Hematopoietic multipotent progenitor cell treated with erythropoietin and hydrocortisone succinate and interleukin-3 and kit ligand, for 6 days (in vitro differentiated cells): Measurements from ENCODE around the gene MGST2.

ENCODE experiments used
- DNase-seq: peaks from one replicate; pipeline ENCODE4 v3.0.0-alpha.2; 2015

Gene MGST2

GRCh38 chr4:139645458-139645857 lies 20.2 kb upstream of the MGST2 start:
- DNase-seq = no peak

GRCh38 chr4:139647184-139647583 lies 18.4 kb upstream of the MGST2 start:
- DNase-seq = no peak

GRCh38 chr4:139647952-139648351 lies 17.7 kb upstream of the MGST2 start:
- no peak for DNase-seq

- DNase-seq = peak; percentile 89
These were observed 14.1 kb upstream of the MGST2 start for GRCh38 chr4:139651282-139652194.

- no peak for DNase-seq
These were observed 11.1 kb upstream of the MGST2 start for GRCh38 chr4:139654516-139654915.

GRCh38 chr4:139655116-139655515 lies 10.5 kb upstream of the MGST2 start:
- DNase-seq = peak; percentile 63

- peak; percentile 94 for DNase-seq
These were observed 8.8 kb upstream of the MGST2 start for GRCh38 chr4:139656614-139657486.

GRCh38 chr4:139658185-139658584 lies 7.4 kb upstream of the MGST2 start:
- DNase-seq = no peak

GRCh38 chr4:139658586-139659382 lies 6.8 kb upstream of the MGST2 start:
- no peak for DNase-seq

- DNase-seq = no peak
These were observed 5.7 kb upstream of the MGST2 start for GRCh38 chr4:139659735-139660424.

GRCh38 chr4:139660568-139661043 lies 5.0 kb upstream of the MGST2 start:
- peak; percentile 41 for DNase-seq

GRCh38 chr4:139663561-139664138 lies 2.0 kb upstream of the MGST2 start:
- DNase-seq = no peak

GRCh38 chr4:139664442-139664841 lies 1.2 kb upstream of the MGST2 start:
- no peak for DNase-seq

- DNase-seq = no peak
These were observed 435 bp upstream of the MGST2 start for GRCh38 chr4:139665079-139665689.

- peak; percentile 77 for DNase-seq
These were observed 1.2 kb downstream of the MGST2 start for GRCh38 chr4:139666735-139667281.

- DNase-seq = peak; percentile 63
These were observed 2.4 kb downstream of the MGST2 start for GRCh38 chr4:139668036-139668435.

GRCh38 chr4:139668658-139669201 lies 3.1 kb downstream of the MGST2 start:
- peak; percentile 75 for DNase-seq

- DNase-seq = no peak
These were observed 3.7 kb downstream of the MGST2 start for GRCh38 chr4:139669335-139669734.

- DNase-seq = no peak
These were observed 4.3 kb downstream of the MGST2 start for GRCh38 chr4:139669890-139670289.

GRCh38 chr4:139670775-139671174 lies 5.2 kb downstream of the MGST2 start:
- DNase-seq = peak; percentile 58

GRCh38 chr4:139672215-139672614 lies 6.6 kb downstream of the MGST2 start:
- DNase-seq = no peak
